ENCODE measurements around the gene SURF1. TPM values are rescaled to one million over a fixed set of nuclear protein-coding genes. Genes with fewer than 3 reads are reported as not detected.

The SURF1 gene
- polyA plus RNA-seq, 3 donors = 60.5 to 140 (median 98.4) TPM

GRCh38 chr9:133357656-133358055 is 1.4 kb upstream of the SURF1 start:
- H3K27ac ChIP-seq (ENCODE audit: low read depth in 1 of 2, low read length in 2 of 2) = no peak overlapping the region
- peaks cover 0 to 1% (median 0%) of the 10 kb centered on the region in 7 donors for H3K9me3 Mint-ChIP-seq
- WGBS (ENCODE audit: insufficient coverage) = 95% methylated on average over 14 of the region's 14 CpGs
- peaks cover 29 to 35% of the 10 kb centered on the region in 2 donors for H3K4me1 ChIP-seq (ENCODE audit: control insufficient read depth in 1 of 2, insufficient read depth in 2 of 2, low read length in 2 of 2)
- H3K4me2 ChIP-seq (replicated peaks; ENCODE audit: extremely low read depth, low read length, poor library complexity, severe bottlenecking) = no peak overlapping the region
- peaks cover 26% of the 10 kb centered on the region for H3K79me2 ChIP-seq (ENCODE audit: insufficient read depth, low read length)
- no peak for DNase-seq
- no peak overlapping the region for H3K9ac ChIP-seq (ENCODE audit: insufficient read depth, low read length, poor library complexity, severe bottlenecking)
- H3K36me3 Mint-ChIP-seq = peaks cover 44 to 56% of the 10 kb centered on the region in 2 donors
- peaks cover 53% of the 10 kb centered on the region for H4K20me1 ChIP-seq (ENCODE audit: insufficient read depth, low read length)
- no peaks in the 10 kb centered on the region for H3K9me3 ChIP-seq (replicated peaks in 1 of 2; ENCODE audit: control insufficient read depth in 1 of 2, insufficient read depth in 1 of 2, low read length in 2 of 2)
- no peaks in the 10 kb centered on the region for H3K27me3 ChIP-seq (ENCODE audit: control insufficient read depth in 2 of 2, insufficient read depth in 2 of 2, low read length in 2 of 2)
- no peak overlapping the region for H3K27ac Mint-ChIP-seq
- H3K36me3 ChIP-seq (replicated peaks in 1 of 2; ENCODE audit: control insufficient read depth in 1 of 2, insufficient read depth in 2 of 2, low read length in 2 of 2) = peaks cover 39 to 55% of the 10 kb centered on the region in 2 donors
- H3K4me1 Mint-ChIP-seq = peaks cover 42% of the 10 kb centered on the region
- TF ChIP-seq CTCF (IDR thresholded peaks at IDR 0.05) = no peak
- peak overlapping the region; percentile 30 to 72 for H3K4me3 Mint-ChIP-seq
- H3K4me3 ChIP-seq (replicated peaks in 1 of 3; ENCODE audit: low read depth in 2 of 3, low read length in 3 of 3) = no peak overlapping the region
- intact Hi-C loops (cut with micrococcal nuclease) = loop anchor here in 1 of 2 donors (2.0 kb wide), 1 partner anchor 17 kb away; no protein-coding TSS in a partner anchor
- H2AFZ ChIP-seq (ENCODE audit: insufficient read depth, low read depth, low read length, poor library complexity, severe bottlenecking) = no peak overlapping the region
- H3K27me3 Mint-ChIP-seq (ENCODE audit: low read depth in 3 of 3) = peaks cover 0 to 2% (median 2%) of the 10 kb centered on the region in 3 donors

- peak overlapping the region; percentile 33 to 91 (median 86) for H3K27ac Mint-ChIP-seq
- Histone ChIP-seq H2AFZ (ENCODE audit: insufficient read depth, low read depth, low read length, poor library complexity, severe bottlenecking) (peak overlapping the region; percentile 69), H3K4me2 (replicated peaks; ENCODE audit: extremely low read depth, low read length, poor library complexity, severe bottlenecking) (peak overlapping the region; percentile 91), H4K20me1 (ENCODE audit: insufficient read depth, low read length) (peaks cover 54% of the 10 kb centered on the region), H3K9ac (ENCODE audit: insufficient read depth, low read length, poor library complexity, severe bottlenecking) (peak overlapping the region; percentile 71), H3K36me3 (replicated peaks in 1 of 2; ENCODE audit: control insufficient read depth in 1 of 2, insufficient read depth in 2 of 2, low read length in 2 of 2) (peaks cover 39 to 55% of the 10 kb centered on the region in 2 donors), H3K9me3 (replicated peaks in 1 of 2; ENCODE audit: control insufficient read depth in 1 of 2, insufficient read depth in 1 of 2, low read length in 2 of 2) (no peaks in the 10 kb centered on the region), H3K4me3 (replicated peaks in 1 of 3; ENCODE audit: low read depth in 2 of 3, low read length in 3 of 3) (peak overlapping the region; percentile 56 to 89 (median 68)), H3K27me3 (ENCODE audit: control insufficient read depth in 2 of 2, insufficient read depth in 2 of 2, low read length in 2 of 2) (no peaks in the 10 kb centered on the region), H3K79me2 (ENCODE audit: insufficient read depth, low read length) (peaks cover 23% of the 10 kb centered on the region), H3K27ac (ENCODE audit: low read depth in 1 of 2, low read length in 2 of 2) (peak overlapping the region; percentile 38 to 75), H3K4me1 (ENCODE audit: control insufficient read depth in 1 of 2, insufficient read depth in 2 of 2, low read length in 2 of 2) (peaks cover 29 to 35% of the 10 kb centered on the region in 2 donors)
- peaks cover 42 to 55% of the 10 kb centered on the region in 2 donors for H3K36me3 Mint-ChIP-seq
- H3K27me3 Mint-ChIP-seq (ENCODE audit: low read depth in 3 of 3) = peaks cover 0 to 2% (median 2%) of the 10 kb centered on the region in 3 donors
- 0% methylated on average over 31 of the region's 31 CpGs for WGBS (ENCODE audit: insufficient coverage)
- no peak for DNase-seq
- peak overlapping the region; percentile 83 to 89 for H3K4me3 Mint-ChIP-seq
- peaks cover 0 to 2% (median 0%) of the 10 kb centered on the region in 7 donors for H3K9me3 Mint-ChIP-seq
- peaks cover 42% of the 10 kb centered on the region for H3K4me1 Mint-ChIP-seq
- no peak for TF ChIP-seq CTCF (IDR thresholded peaks at IDR 0.05)
- intact Hi-C loops (cut with micrococcal nuclease) = loop anchor here in 1 of 2 donors (2.0 kb wide), 1 partner anchor 19 kb away; no protein-coding TSS in a partner anchor
Measured at GRCh38 chr9:133355881-133356357, 368 bp downstream of the SURF1 start.

Measured in CD14-positive monocyte (primary cell).